Common myeloid progenitor, CD34-positive (primary cell): ENCODE results near the gene PRKCE.

ENCODE experiments used
- CTCF ChIA-PET: fragments of 350-600 bp; sonication (Branson Sonifier 250); formaldehyde crosslinking; loops from one replicate; lab custom pipeline; 2021; ENCODE audit warnings: antibody characterized with exemption; lab: Charles Lee
- POLR2A ChIA-PET: fragments of 350-600 bp; sonication (Branson Sonifier 250); formaldehyde crosslinking; loops from one replicate; lab custom pipeline; 2021; ENCODE audit warnings: antibody characterized with exemption; lab: Charles Lee
- DNase-seq, 3 donors: peaks; one replicate each; pipeline versions ENCODE4 v3.0.0 to v3.0.0-alpha.2; 2013
- H3K27ac ChIP-seq, 2 experiments: 1 replicate in 1 of 2; 2 replicates in 1 of 2; pipeline ENCODE4 v1.7.0; 2013; ENCODE audit warnings: inconsistent platforms in 2 of 2, low read length in 2 of 2, mild to moderate bottlenecking in 2 of 2, low read depth in 1 of 2, moderate library complexity in 1 of 2; ENCODE audit not compliant: severe bottlenecking in 2 of 2, insufficient read depth in 1 of 2, poor library complexity in 1 of 2
- H3K27me3 ChIP-seq, 5 experiments: replicated peaks in 2 of 5; 1 replicate in 3 of 5; 2 replicates in 2 of 5; pipeline versions ENCODE4 v1.6.1 to v1.7.0; 2013; ENCODE audit warnings: low read length in 4 of 5, mild to moderate bottlenecking in 2 of 5, moderate library complexity in 2 of 5, inconsistent platforms in 1 of 5; ENCODE audit not compliant: insufficient read depth in 5 of 5, control insufficient read depth in 4 of 5
- H3K36me3 ChIP-seq, 4 experiments: 1 replicate in 2 of 4; 2 replicates in 2 of 4; pipeline versions ENCODE4 v1.6.1 to v1.7.0; 2013; ENCODE audit warnings: low read length in 3 of 4, control low read depth in 1 of 4, mild to moderate bottlenecking in 1 of 4; ENCODE audit not compliant: control insufficient read depth in 4 of 4, insufficient read depth in 4 of 4
- H3K4me1 ChIP-seq, 4 experiments: 1 replicate in 3 of 4; 2 replicates in 1 of 4; pipeline versions ENCODE4 v1.6.1 to v1.7.1; 2013; ENCODE audit warnings: low read length in 3 of 4, mild to moderate bottlenecking in 3 of 4, control low read depth in 1 of 4, inconsistent platforms in 1 of 4, moderate library complexity in 1 of 4; ENCODE audit not compliant: control insufficient read depth in 4 of 4, insufficient read depth in 4 of 4; ENCODE audit errors: control extremely low read depth in 1 of 4
- H3K4me3 ChIP-seq, 7 experiments: 1 replicate in 4 of 7; 2 replicates in 3 of 7; pipeline versions ENCODE4 v1.5.1 to v1.7.0; 2013; ENCODE audit warnings: mild to moderate bottlenecking in 7 of 7, low read length in 6 of 7, moderate library complexity in 6 of 7, inconsistent platforms in 2 of 7, low read depth in 2 of 7, control low read depth in 1 of 7; ENCODE audit not compliant: insufficient read depth in 4 of 7, control insufficient read depth in 1 of 7; ENCODE audit errors: extremely low read depth in 1 of 7
- H3K9me3 ChIP-seq, 5 experiments: 1 replicate in 4 of 5; 2 replicates in 1 of 5; pipeline versions ENCODE4 v1.6.1 to v1.7.1; 2013; ENCODE audit warnings: low read length in 4 of 5, mild to moderate bottlenecking in 2 of 5, inconsistent platforms in 1 of 5, low read depth in 1 of 5, moderate library complexity in 1 of 5; ENCODE audit not compliant: control insufficient read depth in 4 of 5, insufficient read depth in 2 of 5; ENCODE audit errors: control extremely low read depth in 1 of 5
- WGBS: methylation state at CpG from one replicate; pipeline ENCODE4 v1.1.5; 2013; ENCODE audit not compliant: insufficient coverage; 5-methylcytosine and 5-hydroxymethylcytosine counted together

PRKCE gene

DNA sequence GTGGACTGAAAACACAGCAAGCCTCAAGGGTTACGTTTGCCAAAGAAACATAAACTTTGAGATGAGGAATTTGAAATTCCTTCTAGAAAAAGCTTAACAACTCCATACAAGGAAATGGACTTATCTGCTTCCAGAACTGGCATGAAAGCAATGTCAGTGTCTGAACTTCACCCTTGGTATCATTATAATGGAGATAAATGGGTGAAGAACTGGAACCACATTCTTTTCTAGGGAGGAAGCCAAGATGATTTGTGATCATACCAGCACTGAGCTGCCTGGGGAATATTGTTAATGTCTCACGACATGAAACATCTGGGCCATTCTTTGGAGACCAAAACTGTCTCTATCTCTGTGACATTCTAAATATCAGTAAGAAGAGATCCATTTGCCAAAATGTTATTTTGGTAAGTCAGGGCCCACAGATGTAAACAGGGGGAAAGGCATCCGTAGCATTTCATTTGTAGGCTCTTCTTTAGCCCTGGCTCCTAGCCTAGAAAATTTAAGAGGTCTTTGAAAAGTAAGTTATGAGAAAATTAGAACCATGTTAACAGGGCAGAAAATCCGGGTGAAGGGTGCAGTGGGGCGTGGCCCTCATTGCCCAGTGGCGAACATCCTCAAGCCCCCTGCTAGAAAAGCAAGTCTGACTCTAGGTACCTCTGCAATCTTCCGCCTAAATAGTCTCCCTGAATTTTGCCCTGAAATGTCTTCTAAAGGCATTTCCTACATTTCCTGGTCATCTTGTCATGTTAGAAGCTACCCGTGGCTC is 350.4 kb downstream of the PRKCE start:
- ChIA-PET CTCF (interaction anchor here (0.6 to 1.0 kb wide), 2 partner anchors 12 to 502 kb away, joined by 3 read pairs; no protein-coding TSS in a partner anchor), POLR2A (no interaction called here)
- Histone ChIP-seq H3K9me3 (peaks cover 0 to 2% (median 0%) of the 10 kb centered on the region in 5 experiments), H3K4me3 (no peak overlapping the region), H3K27me3 (no peaks in the 10 kb centered on the region), H3K27ac (no peak overlapping the region), H3K4me1 (no peaks in the 10 kb centered on the region), H3K36me3 (peaks cover 0 to 16% (median 5%) of the 10 kb centered on the region in 4 experiments)
- DNase-seq: no peak
- WGBS: 100% methylated on average over 6 of the region's 8 CpGs

DNA sequence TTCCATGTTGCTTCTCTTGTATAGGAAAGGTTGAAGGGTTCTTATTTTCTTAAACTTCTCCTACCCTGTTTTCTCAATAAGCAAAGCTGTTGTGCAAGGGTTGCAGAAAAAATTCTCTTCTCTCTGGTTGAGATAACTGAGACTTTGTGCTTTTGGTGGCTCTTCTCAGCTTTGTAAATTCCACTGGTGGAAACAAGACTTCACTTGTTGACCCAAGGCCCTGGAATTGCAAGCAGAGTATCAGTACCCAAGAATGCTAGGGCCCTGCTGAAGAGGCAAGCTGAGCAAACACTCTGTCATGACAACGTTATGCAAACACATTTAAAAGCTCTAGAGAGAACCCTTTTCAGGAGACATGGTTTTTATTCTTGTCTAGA is 351.0 kb downstream of the PRKCE start:
- H3K27me3 ChIP-seq: no peaks in the 10 kb centered on the region
- no peaks in the 10 kb centered on the region for H3K4me1 ChIP-seq
- ChIA-PET CTCF (interaction anchor here (0.6 kb wide), 1 partner anchor 501 kb away, joined by 3 read pairs; no protein-coding TSS in a partner anchor), POLR2A (no interaction called here)
- no peak overlapping the region for H3K27ac ChIP-seq
- H3K36me3 ChIP-seq: peaks cover 0 to 18% (median 8%) of the 10 kb centered on the region in 4 experiments
- WGBS: 100% methylated on average over 1 of the region's 1 CpG
- H3K9me3 ChIP-seq: peaks cover 0 to 2% (median 0%) of the 10 kb centered on the region in 5 experiments
- H3K4me3 ChIP-seq: no peak overlapping the region
- no peak for DNase-seq

DNA sequence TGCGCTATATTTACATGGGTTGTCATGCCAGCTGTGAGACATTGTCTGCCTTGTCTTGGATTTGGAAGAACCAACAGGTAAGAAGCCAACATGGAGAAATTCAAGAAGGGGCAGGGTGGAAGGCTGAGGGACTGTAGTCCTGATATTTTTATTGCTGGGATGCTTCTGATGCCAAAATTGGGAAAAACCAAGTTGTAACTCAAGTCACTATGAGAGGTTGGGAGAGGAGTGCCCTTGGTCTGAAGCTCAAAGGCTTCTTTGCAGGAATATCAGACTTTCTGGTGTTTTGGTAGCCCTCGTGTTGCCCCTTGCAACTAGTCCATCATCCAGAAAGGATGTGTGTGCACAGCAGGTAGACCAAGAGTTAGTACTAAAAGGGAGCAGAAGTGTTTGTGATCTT is 351.5 kb downstream of the PRKCE start:
- no peaks in the 10 kb centered on the region for H3K4me1 ChIP-seq
- POLR2A ChIA-PET: interaction anchor here (0.7 kb wide), 1 partner anchor 35 kb away, joined by 3 read pairs; no protein-coding TSS in a partner anchor
- H3K27me3 ChIP-seq: no peaks in the 10 kb centered on the region
- H3K36me3 ChIP-seq: peaks cover 0 to 20% (median 10%) of the 10 kb centered on the region in 4 experiments
- no peak overlapping the region for H3K4me3 ChIP-seq
- WGBS: 96% methylated on average over 2 of the region's 2 CpGs
- H3K27ac ChIP-seq: no peak overlapping the region
- peaks cover 0 to 2% (median 0%) of the 10 kb centered on the region in 5 experiments for H3K9me3 ChIP-seq
- CTCF ChIA-PET: interaction anchor here (0.6 kb wide), 1 partner anchor 501 kb away, joined by 3 read pairs; no protein-coding TSS in a partner anchor
- no peak for DNase-seq

DNA sequence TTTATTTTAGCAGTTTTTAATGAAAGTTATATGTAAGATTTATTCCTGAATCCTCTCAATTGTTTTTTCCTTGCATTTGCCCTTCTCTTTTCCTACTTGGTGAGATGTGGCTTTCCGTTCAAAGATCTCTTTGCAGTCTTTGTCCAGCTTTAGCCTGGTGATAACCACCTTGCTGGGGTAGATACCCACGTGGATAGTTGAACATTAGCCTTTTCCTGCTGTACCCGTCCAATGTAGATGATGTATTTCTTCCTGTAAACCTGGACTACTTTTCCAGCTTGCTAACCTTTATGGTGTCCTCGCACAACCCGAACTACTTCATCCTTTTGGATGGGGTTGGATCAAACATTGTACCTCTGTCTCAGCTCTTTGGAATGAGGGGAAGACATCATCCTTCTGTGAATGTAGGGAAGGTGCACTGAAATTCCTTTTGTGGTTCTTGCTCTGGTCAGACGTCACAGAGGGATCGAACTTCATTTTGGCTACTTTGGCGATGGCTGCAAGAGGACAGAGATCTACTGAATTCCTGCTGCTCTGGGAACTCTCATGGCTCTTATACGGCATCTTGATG is 352.5 kb downstream of the PRKCE start:
- WGBS: 94% methylated on average over 7 of the region's 9 CpGs
- Histone ChIP-seq H3K4me1 (no peaks in the 10 kb centered on the region), H3K36me3 (peaks cover 0 to 26% (median 13%) of the 10 kb centered on the region in 4 experiments), H3K4me3 (no peak overlapping the region), H3K27ac (no peak overlapping the region), H3K9me3 (no peaks in the 10 kb centered on the region), H3K27me3 (no peaks in the 10 kb centered on the region)
- DNase-seq: no peak
- ChIA-PET CTCF (interaction anchor here (1.1 to 4.7 kb wide), 3 partner anchors 9 to 458 kb away, joined by 3 to 24 read pairs (median 5); no protein-coding TSS in a partner anchor), POLR2A (no interaction called here)

DNA sequence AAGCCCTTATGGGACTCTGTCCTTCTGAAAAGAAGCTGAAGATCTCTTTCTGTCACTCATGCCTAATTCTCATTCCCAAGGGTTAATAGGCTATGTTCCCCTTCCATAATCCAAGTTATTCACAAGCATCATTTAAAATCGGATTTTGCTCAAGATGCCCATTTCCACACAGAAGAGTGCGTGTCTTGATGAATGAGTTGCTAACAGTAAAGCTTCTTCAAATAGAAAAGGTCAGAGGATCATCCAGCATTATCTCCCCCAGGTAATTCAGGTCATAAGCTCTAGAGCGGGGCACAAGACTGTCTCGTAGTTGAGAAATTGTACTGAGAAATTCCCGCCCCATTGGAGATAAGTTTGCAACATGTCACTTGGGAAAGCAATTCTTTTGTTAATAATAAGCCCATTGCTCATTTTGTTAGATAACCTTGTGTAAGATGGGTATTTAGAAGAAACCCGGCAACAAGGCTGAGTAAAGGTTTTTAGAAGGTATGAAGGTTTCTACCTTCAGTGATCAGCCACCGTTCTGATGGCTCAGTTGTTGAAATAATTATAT is 355.1 kb downstream of the PRKCE start:
- Histone ChIP-seq H3K9me3 (no peaks in the 10 kb centered on the region), H3K27ac (no peak overlapping the region), H3K27me3 (no peaks in the 10 kb centered on the region), H3K4me1 (no peaks in the 10 kb centered on the region), H3K4me3 (no peak overlapping the region), H3K36me3 (peaks cover 0 to 23% (median 11%) of the 10 kb centered on the region in 4 experiments)
- POLR2A ChIA-PET: no interaction called here
- CTCF ChIA-PET: interaction anchor here (1.0 to 4.7 kb wide), 4 partner anchors 14 to 643 kb away, joined by 3 to 24 read pairs (median 3); no protein-coding TSS in a partner anchor
- no peak for DNase-seq
- 97% methylated on average over 4 of the region's 7 CpGs for WGBS

DNA sequence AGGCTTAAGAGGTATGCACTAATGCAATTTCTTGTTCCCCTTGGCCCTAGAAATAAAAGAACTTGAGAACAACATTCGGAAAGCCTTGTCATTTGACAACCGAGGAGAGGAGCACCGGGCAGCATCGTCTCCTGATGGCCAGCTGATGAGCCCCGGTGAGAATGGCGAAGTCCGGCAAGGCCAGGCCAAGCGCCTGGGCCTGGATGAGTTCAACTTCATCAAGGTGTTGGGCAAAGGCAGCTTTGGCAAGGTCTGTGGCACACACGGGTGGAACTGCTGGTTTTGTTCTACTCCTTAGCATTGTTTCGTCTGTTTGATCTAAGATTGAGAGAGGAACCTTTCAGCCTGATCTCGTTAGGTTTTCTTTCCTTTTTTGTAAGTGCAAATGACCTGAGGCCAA is 355.9 kb downstream of the PRKCE start:
- Histone ChIP-seq H3K4me3 (no peak overlapping the region), H3K4me1 (no peaks in the 10 kb centered on the region), H3K27me3 (no peaks in the 10 kb centered on the region), H3K36me3 (peaks cover 0 to 18% (median 8%) of the 10 kb centered on the region in 4 experiments), H3K27ac (no peak overlapping the region), H3K9me3 (no peaks in the 10 kb centered on the region)
- DNase-seq: no peak
- ChIA-PET CTCF (interaction anchor here (1.0 to 4.7 kb wide), 4 partner anchors 15 to 452 kb away, joined by 3 to 24 read pairs (median 4); no protein-coding TSS in a partner anchor), POLR2A (no interaction called here)
- WGBS: 100% methylated on average over 8 of the region's 11 CpGs
